ENCODE results near the gene ATAD5.
"Not testable (repeated sequence)": the region's sequence is repeated elsewhere in the genome, so short reads cannot be mapped to it uniquely, and the experiment has no call there.

Gene ATAD5

GRCh38 chr17:30922235-30923030 lies 90.7 kb downstream of the ATAD5 start:
- H3K4me1 ChIP-seq (ENCODE audit: control insufficient read depth, insufficient read depth, low read length) = peaks cover 8% of the 10 kb centered on the region
- no peaks in the 10 kb centered on the region for H3K9me3 ChIP-seq (ENCODE audit: control insufficient read depth, low read length)
- H3K27me3 ChIP-seq (ENCODE audit: control insufficient read depth, insufficient read depth, low read length) = peaks cover 41% of the 10 kb centered on the region
- no peak overlapping the region for H3K4me3 ChIP-seq (ENCODE audit: low read length)
- peak overlapping the region; percentile 53 for H3K9ac ChIP-seq (ENCODE audit: low read length)
- no peaks in the 10 kb centered on the region for H3K36me3 ChIP-seq (ENCODE audit: control insufficient read depth, insufficient read depth, low read length)

DNA sequence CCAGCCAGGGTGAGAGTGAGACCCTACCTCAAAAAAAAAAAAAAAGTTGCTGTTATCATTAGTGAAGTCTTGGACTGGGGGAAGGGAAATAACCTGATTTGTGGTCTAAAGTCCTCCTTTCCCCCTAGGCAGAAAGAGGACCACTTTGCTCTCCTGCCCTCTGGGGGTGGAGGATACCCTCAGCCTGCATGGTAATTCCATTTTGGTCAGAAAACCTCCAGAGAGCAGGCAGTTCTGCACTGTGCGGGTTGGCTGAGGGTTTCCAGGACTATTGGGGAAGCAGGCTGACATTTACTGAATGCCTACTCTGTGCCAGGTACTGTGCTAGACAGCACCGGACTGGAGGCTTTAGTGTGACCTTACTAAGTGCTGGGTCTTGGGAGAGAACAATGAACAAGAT lies 92.6 kb downstream of the ATAD5 start:
- Histone ChIP-seq H3K4me1 (ENCODE audit: control insufficient read depth, insufficient read depth, low read length) (peaks cover 8% of the 10 kb centered on the region), H3K27me3 (ENCODE audit: control insufficient read depth, insufficient read depth, low read length) (peaks cover 41% of the 10 kb centered on the region), H3K9me3 (ENCODE audit: control insufficient read depth, low read length) (no peaks in the 10 kb centered on the region), H3K36me3 (ENCODE audit: control insufficient read depth, insufficient read depth, low read length) (no peaks in the 10 kb centered on the region), H3K4me3 (ENCODE audit: low read length) (no peak overlapping the region), H3K9ac (ENCODE audit: low read length) (no peak overlapping the region)

DNA sequence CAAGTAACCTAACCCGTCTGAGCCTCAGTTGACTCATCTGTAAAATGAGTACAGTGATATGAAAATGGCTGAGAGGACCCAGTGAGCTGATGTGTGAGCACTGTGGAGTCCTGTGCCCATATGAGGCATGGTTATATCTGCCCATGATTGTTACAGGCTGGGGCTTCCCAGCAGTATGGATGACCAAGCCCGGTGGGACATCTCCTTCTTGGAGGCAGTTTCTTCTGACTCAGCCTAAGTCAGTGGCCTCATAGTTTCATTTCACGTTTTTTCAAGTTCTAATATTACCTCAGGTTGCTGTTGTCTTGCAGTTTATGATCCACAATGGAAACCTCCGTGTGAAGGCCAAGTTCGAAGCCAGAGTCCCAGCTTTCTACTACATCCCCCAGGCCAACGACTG lies 94.8 kb downstream of the ATAD5 start:
- peaks cover 8% of the 10 kb centered on the region for H3K4me1 ChIP-seq (ENCODE audit: control insufficient read depth, insufficient read depth, low read length)
- H3K4me3 ChIP-seq (ENCODE audit: low read length) = no peak overlapping the region
- H3K36me3 ChIP-seq (ENCODE audit: control insufficient read depth, insufficient read depth, low read length) = no peaks in the 10 kb centered on the region
- no peaks in the 10 kb centered on the region for H3K9me3 ChIP-seq (ENCODE audit: control insufficient read depth, low read length)
- H3K9ac ChIP-seq (ENCODE audit: low read length) = no peak overlapping the region
- H3K27me3 ChIP-seq (ENCODE audit: control insufficient read depth, insufficient read depth, low read length) = peaks cover 30% of the 10 kb centered on the region

DNA sequence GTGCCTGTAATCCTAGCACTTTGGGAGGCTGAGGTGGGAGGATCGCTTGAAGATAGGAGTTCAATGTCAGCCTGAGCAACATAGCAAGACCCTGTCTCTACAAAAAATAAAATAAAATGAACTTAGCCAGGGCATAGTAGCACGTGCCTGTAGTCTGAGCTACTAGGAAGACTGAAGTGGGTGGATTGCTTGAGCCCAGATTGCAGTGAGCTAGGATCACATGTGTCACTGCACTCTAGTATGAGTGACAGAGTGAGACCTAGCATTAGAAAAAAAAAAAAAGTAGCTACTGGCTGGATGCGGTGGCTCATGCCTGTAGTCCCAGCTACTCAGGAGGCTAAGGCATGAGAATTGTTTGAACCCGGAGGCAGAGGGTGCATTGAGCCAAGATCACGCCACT lies 96.0 kb downstream of the ATAD5 start:
- no peak overlapping the region for H3K4me3 ChIP-seq (ENCODE audit: low read length)
- H3K27me3 ChIP-seq (ENCODE audit: control insufficient read depth, insufficient read depth, low read length) = peaks cover 18% of the 10 kb centered on the region
- no peaks in the 10 kb centered on the region for H3K9me3 ChIP-seq (ENCODE audit: control insufficient read depth, low read length)
- peaks cover 2% of the 10 kb centered on the region for H3K4me1 ChIP-seq (ENCODE audit: control insufficient read depth, insufficient read depth, low read length)
- H3K36me3 ChIP-seq (ENCODE audit: control insufficient read depth, insufficient read depth, low read length) = no peaks in the 10 kb centered on the region
- H3K9ac ChIP-seq (ENCODE audit: low read length) = no peak overlapping the region

DNA sequence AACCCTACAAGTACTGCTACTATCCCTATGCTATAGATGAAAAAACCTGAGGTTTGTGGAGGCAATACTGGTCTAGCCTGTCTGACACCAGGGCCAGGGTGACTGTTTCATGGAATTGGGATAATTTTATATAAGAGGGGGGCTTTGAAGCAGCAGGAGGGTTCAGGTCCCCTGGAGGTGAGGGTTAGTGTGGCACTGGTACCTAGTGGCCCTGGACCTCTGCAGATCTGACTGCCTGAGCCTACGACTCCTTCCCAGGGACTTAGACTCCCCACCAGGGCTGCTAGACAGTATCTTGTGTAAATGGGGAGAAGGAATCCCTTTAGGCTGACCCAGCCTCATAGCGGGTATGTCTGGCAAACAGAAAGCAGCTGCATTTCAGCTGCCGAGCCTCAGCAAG lies 96.8 kb downstream of the ATAD5 start:
- H3K36me3 ChIP-seq (ENCODE audit: control insufficient read depth, insufficient read depth, low read length) = no peaks in the 10 kb centered on the region
- no peaks in the 10 kb centered on the region for H3K9me3 ChIP-seq (ENCODE audit: control insufficient read depth, low read length)
- H3K27me3 ChIP-seq (ENCODE audit: control insufficient read depth, insufficient read depth, low read length) = peaks cover 10% of the 10 kb centered on the region
- H3K4me1 ChIP-seq (ENCODE audit: control insufficient read depth, insufficient read depth, low read length) = no peaks in the 10 kb centered on the region
- H3K9ac ChIP-seq (ENCODE audit: low read length) = no peak overlapping the region
- no peak overlapping the region for H3K4me3 ChIP-seq (ENCODE audit: low read length)

- Histone ChIP-seq H3K4me3 (ENCODE audit: low read length) (no peak overlapping the region), H3K4me1 (ENCODE audit: control insufficient read depth, insufficient read depth, low read length) (no peaks in the 10 kb centered on the region), H3K9me3 (ENCODE audit: control insufficient read depth, low read length) (no peaks in the 10 kb centered on the region), H3K27me3 (ENCODE audit: control insufficient read depth, insufficient read depth, low read length) (peaks cover 5% of the 10 kb centered on the region), H3K36me3 (ENCODE audit: control insufficient read depth, insufficient read depth, low read length) (no peaks in the 10 kb centered on the region), H3K9ac (ENCODE audit: low read length) (no peak overlapping the region)
Measured at GRCh38 chr17:30929081-30929633, 97.4 kb downstream of the ATAD5 start.

GRCh38 chr17:30929861-30930260 lies 98.1 kb downstream of the ATAD5 start:
- H3K4me1 ChIP-seq (ENCODE audit: control insufficient read depth, insufficient read depth, low read length); H3K36me3 ChIP-seq (ENCODE audit: control insufficient read depth, insufficient read depth, low read length); H3K9me3 ChIP-seq (ENCODE audit: control insufficient read depth, low read length); H3K27me3 ChIP-seq (ENCODE audit: control insufficient read depth, insufficient read depth, low read length); H3K4me3 ChIP-seq (ENCODE audit: low read length); H3K9ac ChIP-seq (ENCODE audit: low read length): not testable (repeated sequence)

DNA sequence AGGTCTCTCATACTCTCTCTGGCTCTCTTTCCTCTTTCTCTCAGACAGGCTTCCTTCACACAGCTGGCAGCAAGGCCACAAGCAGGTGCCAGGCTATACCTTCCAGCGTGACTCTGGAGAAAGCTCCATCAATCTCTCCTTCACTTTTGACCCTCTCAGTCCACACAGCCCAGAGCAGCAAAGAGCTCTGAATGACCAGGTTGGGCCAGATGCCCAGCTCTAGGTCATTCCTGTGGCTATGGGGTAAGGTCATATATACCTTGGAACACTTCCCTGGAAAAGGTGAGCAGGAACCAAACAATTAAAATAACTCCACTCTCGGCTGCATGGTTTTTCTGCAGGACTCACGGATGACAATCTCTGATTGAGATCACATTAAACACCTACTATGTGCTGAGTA lies 98.7 kb downstream of the ATAD5 start:
- no peaks in the 10 kb centered on the region for H3K36me3 ChIP-seq (ENCODE audit: control insufficient read depth, insufficient read depth, low read length)
- H3K9me3 ChIP-seq (ENCODE audit: control insufficient read depth, low read length) = no peaks in the 10 kb centered on the region

GRCh38 chr17:30931582-30931981 lies 99.8 kb downstream of the ATAD5 start:
- not testable (repeated sequence) for H3K9me3 ChIP-seq (ENCODE audit: control insufficient read depth, low read length); H3K4me3 ChIP-seq (ENCODE audit: low read length); H3K27me3 ChIP-seq (ENCODE audit: control insufficient read depth, insufficient read depth, low read length); H3K9ac ChIP-seq (ENCODE audit: low read length); H3K36me3 ChIP-seq (ENCODE audit: control insufficient read depth, insufficient read depth, low read length); H3K4me1 ChIP-seq (ENCODE audit: control insufficient read depth, insufficient read depth, low read length)

More for the DNA sequence above, 98.7 kb downstream of the ATAD5 start:
- Histone ChIP-seq H3K4me3 (ENCODE audit: low read length) (no peak overlapping the region), H3K9ac (ENCODE audit: low read length) (no peak overlapping the region), H3K27me3 (ENCODE audit: control insufficient read depth, insufficient read depth, low read length) (peaks cover 3% of the 10 kb centered on the region), H3K4me1 (ENCODE audit: control insufficient read depth, insufficient read depth, low read length) (no peaks in the 10 kb centered on the region)

GRCh38 chr17:30933966-30934365 lies 102.2 kb downstream of the ATAD5 start:
- Histone ChIP-seq H3K4me1 (ENCODE audit: control insufficient read depth, insufficient read depth, low read length) (no peaks in the 10 kb centered on the region), H3K9me3 (ENCODE audit: control insufficient read depth, low read length) (no peaks in the 10 kb centered on the region), H3K27me3 (ENCODE audit: control insufficient read depth, insufficient read depth, low read length) (peaks cover 3% of the 10 kb centered on the region), H3K4me3 (ENCODE audit: low read length) (no peak overlapping the region), H3K9ac (ENCODE audit: low read length) (no peak overlapping the region), H3K36me3 (ENCODE audit: control insufficient read depth, insufficient read depth, low read length) (no peaks in the 10 kb centered on the region)

DNA sequence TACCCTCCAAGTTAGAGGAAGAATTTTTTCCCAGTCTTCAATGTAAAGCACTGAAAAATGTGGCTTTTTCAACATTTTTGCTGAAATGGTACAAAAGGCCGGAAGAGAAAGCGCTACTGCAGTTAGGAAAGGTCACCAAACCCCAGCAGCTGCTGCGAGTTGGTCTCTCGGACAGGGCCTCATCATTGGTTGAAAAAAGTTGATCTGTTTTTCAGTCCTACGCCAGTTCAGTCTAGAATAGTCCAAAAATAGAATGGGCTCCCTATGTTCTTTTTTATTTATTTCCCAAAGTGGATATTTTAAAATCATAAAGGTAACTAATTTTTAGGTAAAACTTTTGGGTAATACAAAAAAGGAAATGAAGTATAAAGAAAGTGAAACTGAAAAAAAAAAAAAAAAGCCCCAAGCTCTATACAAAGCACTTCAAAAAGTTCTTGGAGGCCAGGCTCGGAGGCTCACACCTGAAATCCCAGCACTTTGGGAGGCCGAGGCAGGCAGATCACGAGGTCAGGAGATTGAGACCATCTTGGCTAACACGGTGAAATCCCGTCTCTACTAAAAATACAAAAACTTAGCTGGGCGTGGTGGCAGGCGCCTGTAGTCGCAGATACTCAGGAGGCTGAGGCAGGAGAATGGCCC lies 107.4 kb downstream of the ATAD5 start:
- H3K4me3 ChIP-seq (ENCODE audit: low read length) = no peak overlapping the region
- no peak overlapping the region for H3K9ac ChIP-seq (ENCODE audit: low read length)
- no peaks in the 10 kb centered on the region for H3K27me3 ChIP-seq (ENCODE audit: control insufficient read depth, insufficient read depth, low read length)
- H3K36me3 ChIP-seq (ENCODE audit: control insufficient read depth, insufficient read depth, low read length) = no peaks in the 10 kb centered on the region
- no peaks in the 10 kb centered on the region for H3K9me3 ChIP-seq (ENCODE audit: control insufficient read depth, low read length)
- H3K4me1 ChIP-seq (ENCODE audit: control insufficient read depth, insufficient read depth, low read length) = no peaks in the 10 kb centered on the region

- H3K9ac ChIP-seq (ENCODE audit: low read length) = no peak overlapping the region
- no peaks in the 10 kb centered on the region for H3K27me3 ChIP-seq (ENCODE audit: control insufficient read depth, insufficient read depth, low read length)
- H3K36me3 ChIP-seq (ENCODE audit: control insufficient read depth, insufficient read depth, low read length) = no peaks in the 10 kb centered on the region
- no peak overlapping the region for H3K4me3 ChIP-seq (ENCODE audit: low read length)
- H3K4me1 ChIP-seq (ENCODE audit: control insufficient read depth, insufficient read depth, low read length) = no peaks in the 10 kb centered on the region
- H3K9me3 ChIP-seq (ENCODE audit: control insufficient read depth, low read length) = no peaks in the 10 kb centered on the region
Measured at GRCh38 chr17:30942308-30943079, 110.7 kb downstream of the ATAD5 start.

Data from mucosa of stomach (tissue), 1 donor.